Endothelial cell of umbilical vein (primary cell): ENCODE results near the gene LHPP. TPM values are rescaled to one million over a fixed set of nuclear protein-coding genes. Genes with fewer than 3 reads are reported as not detected.

Experiments
- BruUV-seq: library from RNA; stranded (reverse); fragments of 400-500 nt; replicated peaks from 2 replicates; lab custom pipeline; 2021; lab: Mats Ljungman, UMichigan
- CTCF ChIA-PET: fragments of 300-600, 350-600 bp; sonication (Branson Sonifier 250); formaldehyde crosslinking; loops from one replicate; lab custom pipeline; 2021; ENCODE audit warnings: antibody characterized with exemption, inconsistent platforms; lab: Charles Lee
- POLR2A ChIA-PET: fragments of 300-600, 350-600 bp; sonication (Branson Sonifier 250); formaldehyde crosslinking; loops from one replicate; lab custom pipeline; 2021; ENCODE audit warnings: antibody characterized with exemption, inconsistent platforms; lab: Charles Lee
- DNase-seq: peaks from one replicate; pipeline ENCODE4 v3.0.0-alpha.2; 2011; ENCODE audit warnings: low read depth, low spot score
- FAIRE-seq: peaks from 2 replicates; lab custom pipeline; 2011; peaks lifted over from hg19 to GRCh38; lab: Jason Lieb, UNC
- H2AFZ ChIP-seq: 2 replicates; pipeline ENCODE4 v1.6.0; 2012; ENCODE audit warnings: low read depth, low read length, control low read depth, inconsistent platforms
- H3K27ac ChIP-seq: 2 replicates; pipeline ENCODE4 v1.5.1; 2011; ENCODE audit warnings: low read depth, mild to moderate bottlenecking, control low read depth, low read length, moderate library complexity; ENCODE audit not compliant: insufficient read depth
- H3K27me3 ChIP-seq, 2 experiments: 2 replicates each; pipeline versions ENCODE4 v1.6.0 to v1.6.1; 2011; ENCODE audit warnings: low read length in 2 of 2, mixed read lengths in 1 of 2; ENCODE audit not compliant: control insufficient read depth in 2 of 2, insufficient read depth in 2 of 2
- H3K36me3 ChIP-seq, 2 experiments: 2 replicates in 1 of 2; 3 replicates in 1 of 2; pipeline ENCODE4 v1.5.1; 2011; ENCODE audit warnings: low read length in 2 of 2, mild to moderate bottlenecking in 1 of 2, moderate library complexity in 1 of 2; ENCODE audit not compliant: control insufficient read depth in 2 of 2, insufficient read depth in 2 of 2; ENCODE audit errors: extremely low read depth in 1 of 2
- H3K4me1 ChIP-seq: 3 replicates; pipeline ENCODE4 v1.5.1; 2011; ENCODE audit warnings: mild to moderate bottlenecking, low read length; ENCODE audit not compliant: control insufficient read depth, insufficient read depth; ENCODE audit errors: extremely low read depth
- H3K4me2 ChIP-seq: 2 replicates; pipeline ENCODE4 v1.6.1; 2011; ENCODE audit warnings: low read length, control low read depth, mixed read lengths; ENCODE audit not compliant: insufficient read depth
- H3K4me3 ChIP-seq, 3 experiments: fragments of 200-600 bp in 1 of 3; sonication (generic), shearing (Covaris generic) in 1 of 3; replicated peaks in 1 of 3; 2 replicates each; pipeline ENCODE4 v1.5.1; 2011 to 2016; ENCODE audit warnings: control low read depth in 3 of 3, low read length in 3 of 3, mild to moderate bottlenecking in 2 of 3, inconsistent platforms in 1 of 3, low read depth in 1 of 3, moderate library complexity in 1 of 3; ENCODE audit not compliant: insufficient read depth in 1 of 3
- H3K79me2 ChIP-seq: 2 replicates; pipeline ENCODE4 v1.6.0; 2012; ENCODE audit warnings: low read length, inconsistent platforms; ENCODE audit not compliant: control insufficient read depth, insufficient read depth
- H3K9ac ChIP-seq: replicated peaks from 2 replicates; pipeline ENCODE3; 2011; ENCODE audit warnings: low read length, control low read depth; ENCODE audit not compliant: insufficient read depth; ENCODE audit errors: extremely low read depth
- H3K9me1 ChIP-seq: replicated peaks from 3 replicates; pipeline ENCODE4 v1.6.0; 2011; ENCODE audit warnings: mild to moderate bottlenecking, low read length; ENCODE audit not compliant: control insufficient read depth, insufficient read depth; ENCODE audit errors: extremely low read depth
- H3K9me3 ChIP-seq: replicated peaks from 2 replicates; pipeline ENCODE4 v1.5.1; 2012; ENCODE audit warnings: low read length, inconsistent platforms; ENCODE audit not compliant: control insufficient read depth, insufficient read depth
- H4K20me1 ChIP-seq: replicated peaks from 2 replicates; pipeline ENCODE3; 2011; ENCODE audit warnings: mild to moderate bottlenecking, low read length; ENCODE audit not compliant: control insufficient read depth, insufficient read depth; ENCODE audit errors: extremely low read depth
- CTCF ChIP-seq, 2 donors: IDR thresholded peaks; 1 replicate in 1 of 2; 2 replicates in 1 of 2; pipeline ENCODE4 v1.5.1; 2011; ENCODE audit warnings: low read length in 2 of 2, mild to moderate bottlenecking in 2 of 2, moderate library complexity in 2 of 2, control low read depth in 1 of 2, inconsistent platforms in 1 of 2, low read depth in 1 of 2; ENCODE audit not compliant: insufficient read depth in 1 of 2; ENCODE audit errors: extremely low read depth in 1 of 2
- GATA2 ChIP-seq: IDR thresholded peaks from 2 replicates; pipeline ENCODE4 v1.7.0; 2011; ENCODE audit warnings: low read depth, mild to moderate bottlenecking, moderate library complexity, mixed read lengths, low read length; ENCODE audit not compliant: insufficient read length, insufficient read depth
- JUN ChIP-seq: IDR thresholded peaks from 2 replicates; pipeline ENCODE4 v1.6.1; 2011; ENCODE audit warnings: borderline replicate concordance, low read depth; ENCODE audit not compliant: insufficient read length, insufficient read depth
- MYC ChIP-seq: IDR thresholded peaks from one replicate; pipeline ENCODE4 v1.6.1; 2011; ENCODE audit warnings: mild to moderate bottlenecking, low read depth, low read length
- POLR2A ChIP-seq: IDR thresholded peaks from 2 replicates; pipeline ENCODE4 v1.6.1; 2012; ENCODE audit warnings: low read depth, mild to moderate bottlenecking, control low read depth, low read length
- dilution Hi-C: fragments of 300-500 bp; cut with MboI; formaldehyde crosslinking; loops from one replicate; pipeline ENCODE4 v1.15.0; 2019; ENCODE audit warnings: low sequenced_read_pairs; ENCODE audit not compliant: extremely low pct_ligation_motif_present
- intact Hi-C: fragments of 100-400 bp; cut with micrococcal nuclease; formaldehyde crosslinking; loops from one replicate; pipeline ENCODE4 v1.10.0; 2022
- polyA plus RNA-seq, 4 experiments: library from polyadenylated mRNA; depleted of rRNA in 3 of 4; stranded (reverse) in 3 of 4; unstranded in 1 of 4; fragments of >200 nt; gene quantifications; 2 replicates each; pipeline versions ENCODE4 v1.2.1 to v1.2.3, GENCODE V29; 2011 to 2012; ENCODE audit warnings: missing spikeins in 1 of 4
- total RNA-seq: library from RNA; stranded (reverse); gene quantifications from 2 replicates; pipeline ENCODE4 v1.2.3, GENCODE V29; 2021

LHPP gene
- total and polyA plus RNA-seq, 2 donors (not counting 3 experiments of a cell fraction or from before 2014, with no cell fraction given), result 5.8 to 11.2 TPM

GRCh38 chr10:124565565-124566221 lies 104.1 kb downstream of the LHPP start:
- Histone ChIP-seq H3K9ac (no peak overlapping the region), H3K4me3 (no peak overlapping the region), H3K4me2 (no peak overlapping the region), H3K79me2 (no peaks in the 10 kb centered on the region), H3K27ac (no peak overlapping the region), H4K20me1 (no peaks in the 10 kb centered on the region), H3K4me1 (no peaks in the 10 kb centered on the region), H3K36me3 (no peaks in the 10 kb centered on the region), H3K9me1 (no peaks in the 10 kb centered on the region), H3K9me3 (no peaks in the 10 kb centered on the region), H2AFZ (no peak overlapping the region), H3K27me3 (peaks cover 5 to 7% of the 10 kb centered on the region in 2 experiments)
- DNase-seq (no peak), FAIRE-seq (no peak)
- CTCF ChIA-PET, result interaction anchor here (0.8 to 2.4 kb wide), 9 partner anchors 11 to 180 kb away, joined by 3 to 10 read pairs (median 4); no protein-coding TSS in a partner anchor
- no TSS peak for BruUV-seq
- POLR2A ChIA-PET, result no interaction called here
- intact Hi-C loops (loop anchor here (1.0 kb wide), 1 partner anchor 25 kb away; no protein-coding TSS in a partner anchor), dilution Hi-C loops (no loop called here)
- TF ChIP-seq POLR2A (no peak), CTCF (IDR thresholded peaks at IDR 0.05; ENCODE audit: extremely low read depth in 1 of 2, insufficient read depth in 1 of 2, low read depth in 1 of 2, low read length in 2 of 2) (peak; percentile 11 to 52), MYC (no peak), JUN (no peak), GATA2 (no peak)
